IPS-18c (cell line): ENCODE results near the gene NPIPB2.
"Not testable (repeated sequence)": the region's sequence is repeated elsewhere in the genome, so short reads cannot be mapped to it uniquely, and the experiment has no call there.

Experiments used
- H3K4me3 ChIP-seq: 2 replicates; pipeline ENCODE4 v1.7.0; 2013; ENCODE audit warnings: low read depth, mild to moderate bottlenecking, low read length, moderate library complexity; ENCODE audit not compliant: insufficient read depth
- H3K9me3 ChIP-seq: one replicate; pipeline ENCODE4 v1.6.1; 2013; ENCODE audit warnings: mild to moderate bottlenecking, low read length, moderate library complexity; ENCODE audit not compliant: control insufficient read depth, insufficient read depth

The NPIPB2 gene

GRCh38 chr16:11941945-11942344, at the start of gene NPIPB2:
TSS of gene NPIPB2 (minus strand) at chr16:11942045. CDS start at chr16:11942045, 0 bp downstream.
- H3K4me3 ChIP-seq, H3K9me3 ChIP-seq: not testable (repeated sequence)

GRCh38 chr16:11990702-11991390, 49.0 kb upstream of the NPIPB2 start:
- Histone ChIP-seq H3K9me3 (no peaks in the 10 kb centered on the region), H3K4me3 (no peak overlapping the region)

- Histone ChIP-seq H3K4me3 (no peak overlapping the region), H3K9me3 (no peaks in the 10 kb centered on the region)
Observed at GRCh38 chr16:11988258-11988978, 46.6 kb upstream of the NPIPB2 start.

- no peak overlapping the region for H3K4me3 ChIP-seq
- no peaks in the 10 kb centered on the region for H3K9me3 ChIP-seq
Observed at GRCh38 chr16:11986521-11987057, 44.7 kb upstream of the NPIPB2 start.

- H3K9me3 ChIP-seq = no peaks in the 10 kb centered on the region
- H3K4me3 ChIP-seq = no peak overlapping the region
Observed at GRCh38 chr16:11985250-11985649, 43.4 kb upstream of the NPIPB2 start.

- no peaks in the 10 kb centered on the region for H3K9me3 ChIP-seq
Observed at GRCh38 chr16:11980136-11980844, 38.4 kb upstream of the NPIPB2 start.

GRCh38 chr16:11979013-11979672, 37.3 kb upstream of the NPIPB2 start:
- Histone ChIP-seq H3K9me3 (no peaks in the 10 kb centered on the region), H3K4me3 (no peak overlapping the region)

More at GRCh38 chr16:11980136-11980844, 38.4 kb upstream of the NPIPB2 start:
- no peak overlapping the region for H3K4me3 ChIP-seq

- Histone ChIP-seq H3K4me3 (no peak overlapping the region), H3K9me3 (no peaks in the 10 kb centered on the region)
Observed at GRCh38 chr16:11978080-11978479, 36.2 kb upstream of the NPIPB2 start.

GRCh38 chr16:11977376-11978041, 35.7 kb upstream of the NPIPB2 start:
- Histone ChIP-seq H3K9me3 (no peaks in the 10 kb centered on the region), H3K4me3 (peak overlapping the region; percentile 98)

GRCh38 chr16:11976850-11977375, 35.1 kb upstream of the NPIPB2 start:
- peak overlapping the region; percentile 98 for H3K4me3 ChIP-seq
- no peaks in the 10 kb centered on the region for H3K9me3 ChIP-seq

GRCh38 chr16:11973070-11973469, 31.2 kb upstream of the NPIPB2 start:
- H3K9me3 ChIP-seq = no peaks in the 10 kb centered on the region
- no peak overlapping the region for H3K4me3 ChIP-seq

GRCh38 chr16:11972128-11972527, 30.3 kb upstream of the NPIPB2 start:
- H3K4me3 ChIP-seq = no peak overlapping the region
- H3K9me3 ChIP-seq = no peaks in the 10 kb centered on the region

GRCh38 chr16:11970292-11970691, 28.4 kb upstream of the NPIPB2 start:
- not testable (repeated sequence) for H3K9me3 ChIP-seq, H3K4me3 ChIP-seq

- Histone ChIP-seq H3K4me3 (no peak overlapping the region), H3K9me3 (no peaks in the 10 kb centered on the region)
Observed at GRCh38 chr16:11968577-11968976, 26.7 kb upstream of the NPIPB2 start.

- H3K4me3 ChIP-seq = no peak overlapping the region
Observed at GRCh38 chr16:11967195-11967911, 25.5 kb upstream of the NPIPB2 start.

GRCh38 chr16:11966173-11966572, 24.3 kb upstream of the NPIPB2 start:
- no peak overlapping the region for H3K4me3 ChIP-seq

More at GRCh38 chr16:11967195-11967911, 25.5 kb upstream of the NPIPB2 start:
- H3K9me3 ChIP-seq = no peaks in the 10 kb centered on the region

More at GRCh38 chr16:11966173-11966572, 24.3 kb upstream of the NPIPB2 start:
- no peaks in the 10 kb centered on the region for H3K9me3 ChIP-seq
